Mesenchymal stem cell (in vitro differentiated cells and primary cell): Measurements from ENCODE around the gene ZC3H11A.
"Not testable (repeated sequence)": the region's sequence is repeated elsewhere in the genome, so short reads cannot be mapped to it uniquely, and the experiment has no call there.

Experiments
- DNase-seq: peaks from one replicate; pipeline ENCODE4 v3.0.0-alpha.2; 2013
- H2AFZ ChIP-seq: one replicate; pipeline ENCODE4 v1.6.1; 2013; ENCODE audit warnings: low read depth, mild to moderate bottlenecking, control low read depth, inconsistent platforms, low read length, moderate library complexity
- H2AK5ac ChIP-seq: 2 replicates; pipeline ENCODE4 v1.6.1; 2013; ENCODE audit warnings: low read length, moderate library complexity, mild to moderate bottlenecking, inconsistent platforms; ENCODE audit not compliant: severe bottlenecking
- H2BK120ac ChIP-seq: one replicate; pipeline ENCODE4 v1.6.1; 2013; ENCODE audit warnings: low read depth, mild to moderate bottlenecking, inconsistent platforms, low read length, moderate library complexity
- H2BK12ac ChIP-seq, 2 experiments: one replicate each; pipeline ENCODE4 v1.6.1; 2013; ENCODE audit warnings: inconsistent platforms in 2 of 2, low read length in 2 of 2, mild to moderate bottlenecking in 2 of 2, moderate library complexity in 2 of 2, control low read depth in 1 of 2
- H2BK15ac ChIP-seq: one replicate; pipeline ENCODE4 v1.6.1; 2013; ENCODE audit warnings: mild to moderate bottlenecking, low read depth, inconsistent platforms; ENCODE audit not compliant: poor library complexity, severe bottlenecking
- H2BK5ac ChIP-seq: 2 replicates; pipeline ENCODE4 v1.6.1; 2013; ENCODE audit warnings: low read depth, mild to moderate bottlenecking, low read length, control low read depth, inconsistent platforms; ENCODE audit not compliant: poor library complexity, severe bottlenecking
- H3K14ac ChIP-seq, 2 experiments: one replicate each; pipeline ENCODE4 v1.6.1; 2013; ENCODE audit warnings: inconsistent platforms in 2 of 2, low read length in 2 of 2, control low read depth in 1 of 2, mild to moderate bottlenecking in 1 of 2, moderate library complexity in 1 of 2
- H3K18ac ChIP-seq, 2 experiments: one replicate each; pipeline ENCODE4 v1.6.1; 2013; ENCODE audit warnings: inconsistent platforms in 2 of 2, low read length in 2 of 2, control low read depth in 1 of 2, low read depth in 1 of 2, mild to moderate bottlenecking in 1 of 2
- H3K23ac ChIP-seq, 2 experiments: one replicate each; pipeline ENCODE4 v1.6.1; 2013; ENCODE audit warnings: inconsistent platforms in 2 of 2, low read length in 2 of 2, mild to moderate bottlenecking in 2 of 2, moderate library complexity in 2 of 2, control low read depth in 1 of 2
- H3K27ac ChIP-seq: 2 replicates; pipeline ENCODE4 v1.5.1; 2013; ENCODE audit warnings: mild to moderate bottlenecking, moderate library complexity, low read length, control low read depth, inconsistent platforms; ENCODE audit not compliant: poor library complexity, severe bottlenecking
- H3K27me3 ChIP-seq, 2 experiments: 2 replicates each; pipeline versions ENCODE4 v1.6.1 to v1.7.0; 2013; ENCODE audit warnings: low read length in 2 of 2, mild to moderate bottlenecking in 2 of 2, moderate library complexity in 2 of 2, control low read depth in 1 of 2, inconsistent platforms in 1 of 2; ENCODE audit not compliant: control insufficient read depth in 1 of 2, insufficient read depth in 1 of 2
- H3K36me3 ChIP-seq, 2 experiments: 2 replicates each; pipeline versions ENCODE4 v1.6.1 to v1.7.0; 2013; ENCODE audit warnings: low read length in 2 of 2, control low read depth in 1 of 2, inconsistent platforms in 1 of 2, low read depth in 1 of 2, mild to moderate bottlenecking in 1 of 2; ENCODE audit not compliant: insufficient read depth in 2 of 2, control insufficient read depth in 1 of 2
- H3K4ac ChIP-seq, 2 experiments: one replicate each; pipeline ENCODE4 v1.6.1; 2013; ENCODE audit warnings: inconsistent platforms in 2 of 2, low read length in 2 of 2, mild to moderate bottlenecking in 2 of 2, moderate library complexity in 2 of 2, control low read depth in 1 of 2, low read depth in 1 of 2
- H3K4me1 ChIP-seq: 2 replicates; pipeline ENCODE4 v1.6.1; 2013; ENCODE audit warnings: low read depth, low read length, control low read depth; ENCODE audit not compliant: control insufficient read depth, insufficient read depth
- H3K4me2 ChIP-seq: 2 replicates; pipeline ENCODE4 v1.6.1; 2013; ENCODE audit warnings: low read length, mild to moderate bottlenecking, inconsistent platforms; ENCODE audit not compliant: poor library complexity, severe bottlenecking
- H3K4me3 ChIP-seq, 2 experiments: 2 replicates each; pipeline versions ENCODE4 v1.5.1 to v1.7.0; 2013; ENCODE audit warnings: low read length in 2 of 2, mild to moderate bottlenecking in 2 of 2, control low read depth in 1 of 2, low read depth in 1 of 2; ENCODE audit not compliant: insufficient read depth in 1 of 2
- H3K79me1 ChIP-seq: replicated peaks from 2 replicates; pipeline ENCODE4 v1.6.1; 2013; ENCODE audit warnings: mild to moderate bottlenecking, control low read depth, low read length, inconsistent platforms; ENCODE audit not compliant: poor library complexity, severe bottlenecking
- H3K9ac ChIP-seq: 2 replicates; pipeline ENCODE4 v1.7.0; 2013; ENCODE audit warnings: mild to moderate bottlenecking, low read length, moderate library complexity
- H3K9me3 ChIP-seq: 2 replicates; pipeline ENCODE4 v1.7.0; 2013; ENCODE audit warnings: mild to moderate bottlenecking, low read length; ENCODE audit not compliant: control insufficient read depth
- H4K8ac ChIP-seq: one replicate; pipeline ENCODE4 v1.6.1; 2013; ENCODE audit warnings: inconsistent platforms, mild to moderate bottlenecking, low read length, moderate library complexity
- H4K91ac ChIP-seq: one replicate; pipeline ENCODE4 v1.6.1; 2013; ENCODE audit warnings: mild to moderate bottlenecking, low read length, inconsistent platforms
- WGBS: methylation state at CpG from one replicate; pipeline ENCODE4 v1.1.7; 2013; ENCODE audit warnings: mixed read lengths; 5-methylcytosine and 5-hydroxymethylcytosine counted together

ZC3H11A gene

DNA sequence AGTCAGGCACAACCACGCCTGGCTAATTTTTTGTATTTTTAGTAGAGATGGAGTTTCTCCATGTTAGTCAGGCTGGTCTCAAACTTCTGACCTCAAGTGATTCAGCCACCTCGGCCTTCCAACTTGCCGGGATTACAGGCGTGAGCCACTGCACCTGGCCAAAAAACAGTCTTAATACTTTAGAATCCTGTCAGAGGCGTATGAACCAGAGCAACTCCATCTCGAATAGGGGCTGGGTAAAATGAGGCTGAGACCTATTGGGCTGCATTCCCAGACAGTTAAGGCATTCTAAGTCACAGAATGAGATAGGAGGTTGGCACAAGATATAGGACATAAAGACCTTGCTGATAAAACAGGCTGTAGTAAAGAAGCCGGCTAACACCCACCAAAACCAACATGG is 33.5 kb upstream of the ZC3H11A start:
- not testable (repeated sequence) for H2BK12ac ChIP-seq, H4K91ac ChIP-seq, H3K9ac ChIP-seq, H2AK5ac ChIP-seq, H2BK5ac ChIP-seq, H3K4me3 ChIP-seq, H2BK120ac ChIP-seq, H3K79me1 ChIP-seq, H3K27ac ChIP-seq, H2AFZ ChIP-seq, H3K23ac ChIP-seq, H3K18ac ChIP-seq, H3K4ac ChIP-seq, H3K36me3 ChIP-seq, H3K9me3 ChIP-seq, H3K4me2 ChIP-seq, H3K4me1 ChIP-seq, H3K14ac ChIP-seq, H4K8ac ChIP-seq, H2BK15ac ChIP-seq, DNase-seq
- H3K27me3 ChIP-seq: peaks cover 0 to 16% of the 10 kb centered on the region in 2 experiments
- 91% methylated on average over 7 of the region's 7 CpGs for WGBS

DNA sequence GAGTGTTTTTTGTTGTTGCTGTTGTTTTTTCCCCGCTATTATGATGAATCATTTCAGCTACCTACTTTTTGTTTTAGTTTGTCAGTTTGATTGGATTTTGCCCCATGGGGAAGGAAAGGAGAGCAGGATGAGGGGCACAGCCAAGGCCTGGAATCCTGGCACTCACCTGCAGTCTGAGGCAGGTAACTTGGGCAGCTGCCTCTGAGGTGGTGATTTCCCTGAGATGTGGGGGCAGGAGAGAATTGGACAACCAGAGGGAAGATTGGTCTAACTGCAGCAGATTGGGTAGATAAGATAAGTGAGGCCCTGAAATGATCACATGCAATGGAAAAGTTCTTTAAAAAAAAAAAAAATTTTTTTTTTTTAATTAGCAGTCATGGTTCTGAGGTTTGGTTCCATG is 31.9 kb upstream of the ZC3H11A start:
- Histone ChIP-seq H2AK5ac (no peak overlapping the region), H3K27me3 (peaks cover 0 to 21% of the 10 kb centered on the region in 2 experiments), H4K8ac (no peak overlapping the region), H2BK15ac (no peak overlapping the region), H3K9ac (no peak overlapping the region), H2BK5ac (no peak overlapping the region), H3K14ac (no peak overlapping the region), H3K36me3 (no peaks in the 10 kb centered on the region), H2AFZ (no peak overlapping the region), H3K4ac (no peak overlapping the region), H3K27ac (no peak overlapping the region), H3K18ac (no peak overlapping the region), H3K79me1 (no peaks in the 10 kb centered on the region), H3K23ac (no peak overlapping the region), H2BK120ac (no peak overlapping the region), H4K91ac (no peak overlapping the region), H3K9me3 (no peaks in the 10 kb centered on the region), H2BK12ac (no peak overlapping the region), H3K4me1 (no peaks in the 10 kb centered on the region), H3K4me3 (no peak overlapping the region), H3K4me2 (no peak overlapping the region)
- DNase-seq: no peak
- WGBS: 100% methylated on average over 1 of the region's 1 CpG

DNA sequence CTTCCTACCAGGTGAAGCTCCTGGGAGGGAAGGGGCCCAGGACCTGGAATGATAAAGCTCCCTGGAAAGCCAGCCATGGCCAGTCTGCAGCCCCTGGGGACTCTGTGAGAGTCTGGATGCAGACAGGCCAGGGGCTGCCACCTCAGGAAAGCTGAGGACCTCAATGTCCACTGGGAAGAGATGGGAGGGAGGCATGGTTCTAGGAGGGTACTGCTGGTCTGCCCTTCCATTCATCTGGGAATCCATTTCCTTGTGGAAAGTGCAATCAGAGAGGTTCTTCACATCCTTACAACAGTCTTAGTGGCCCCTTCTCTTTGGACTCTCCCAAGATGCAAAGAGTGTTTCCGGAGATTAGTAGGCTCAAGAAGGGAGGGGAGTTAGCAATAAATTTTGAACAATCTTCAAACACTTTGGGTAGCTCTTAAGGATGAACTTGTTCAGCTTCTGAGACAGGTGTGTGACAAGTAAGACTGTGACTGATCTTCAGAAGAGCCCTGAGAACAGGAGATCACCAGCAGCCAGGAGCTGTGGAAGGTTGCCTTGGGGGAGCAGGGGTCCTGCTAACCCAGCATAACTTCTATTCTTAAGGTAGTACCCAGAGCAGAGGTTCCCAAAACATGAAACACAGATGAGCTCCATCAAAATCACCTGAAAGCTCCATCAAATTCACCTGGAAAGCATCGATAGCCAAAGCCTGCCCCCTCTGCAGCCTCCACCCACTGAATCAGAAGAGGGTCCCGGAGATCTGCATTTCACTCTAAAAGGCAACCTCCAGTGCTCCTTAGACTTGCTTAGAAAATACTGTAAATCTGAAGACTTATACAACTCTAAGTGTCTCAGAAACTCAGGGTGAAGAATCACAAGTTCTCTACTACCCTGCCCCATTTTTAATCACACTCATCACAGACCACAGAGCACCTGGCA is 31.1 kb upstream of the ZC3H11A start:
- Histone ChIP-seq H2AFZ (no peak overlapping the region), H3K4me3 (no peak overlapping the region), H3K27me3 (peaks cover 0 to 23% of the 10 kb centered on the region in 2 experiments), H3K14ac (no peak overlapping the region), H2BK15ac (no peak overlapping the region), H2BK12ac (no peak overlapping the region), H3K79me1 (no peaks in the 10 kb centered on the region), H3K9me3 (no peaks in the 10 kb centered on the region), H3K18ac (no peak overlapping the region), H4K91ac (no peak overlapping the region), H2BK120ac (no peak overlapping the region), H3K4me1 (peaks cover under 1% of the 10 kb centered on the region), H3K9ac (no peak overlapping the region), H3K23ac (no peak overlapping the region), H2BK5ac (peak overlapping the region; percentile 26), H4K8ac (no peak overlapping the region), H3K4me2 (no peak overlapping the region), H3K36me3 (no peaks in the 10 kb centered on the region), H3K4ac (no peak overlapping the region), H3K27ac (no peak overlapping the region), H2AK5ac (no peak overlapping the region)
- DNase-seq: no peak
- WGBS: 95% methylated on average over 3 of the region's 3 CpGs

DNA sequence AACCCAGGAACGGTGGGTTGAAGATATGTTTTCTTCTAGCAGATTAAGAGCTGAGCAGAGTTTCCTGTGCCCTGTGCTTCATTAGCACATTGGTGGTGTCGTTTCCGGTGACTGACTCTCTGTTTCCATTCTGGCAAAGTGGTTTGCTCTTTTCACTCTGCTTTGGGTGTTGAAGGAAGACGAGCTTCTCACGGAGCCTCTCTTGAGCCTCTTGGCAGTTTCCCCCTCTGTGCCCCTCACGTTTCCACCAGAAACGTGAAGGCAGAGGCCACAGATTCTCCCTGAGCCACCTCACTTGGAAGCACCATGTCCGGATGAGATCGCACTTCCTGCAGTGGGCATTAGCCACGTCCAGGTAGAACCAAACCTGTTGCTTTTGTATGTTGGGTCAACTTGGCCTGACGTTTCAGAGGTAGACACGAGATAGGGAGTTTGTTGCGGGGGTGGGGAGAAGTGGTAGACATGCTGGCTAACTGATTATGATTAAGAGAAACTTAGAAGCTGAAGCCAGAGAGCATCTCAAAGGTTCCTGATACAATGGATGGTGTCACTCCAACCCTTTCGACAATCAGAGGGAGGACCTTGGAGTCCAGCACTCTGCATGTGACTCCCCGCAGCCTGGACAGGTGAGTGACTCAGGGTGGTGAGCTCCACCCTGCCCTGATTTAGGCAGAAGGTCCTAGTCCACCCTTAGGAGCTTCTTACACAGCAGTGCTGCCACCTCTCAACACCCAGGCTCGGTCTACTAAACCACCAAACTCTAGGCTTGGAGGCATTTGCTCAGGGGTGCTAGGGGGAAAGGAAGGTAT is 30.2 kb upstream of the ZC3H11A start, which contains the start of gene LAX1:
TSS of gene LAX1 (plus strand) at position 155 of the 809 bp plus-strand sequence. CDS start at position 538, 383 bp downstream.
- Histone ChIP-seq H3K18ac (no peak within 1 kb of the TSS), H3K9me3 (no peaks in the 10 kb centered on the region), H2AFZ (no peak within 1 kb of the TSS), H2BK15ac (no peak within 1 kb of the TSS), H4K91ac (no peak within 1 kb of the TSS), H3K9ac (no peak within 1 kb of the TSS), H3K4me1 (peaks cover 3% of the 10 kb centered on the region), H2BK5ac (no peak within 1 kb of the TSS), H3K36me3 (no peaks in the 10 kb centered on the region), H3K23ac (peak within 1 kb of the TSS in 1 of 2 experiments; percentile 14), H3K79me1 (no peaks in the 10 kb centered on the region), H4K8ac (no peak within 1 kb of the TSS), H3K27ac (no peak within 1 kb of the TSS), H3K14ac (no peak within 1 kb of the TSS), H3K4ac (no peak within 1 kb of the TSS), H3K4me3 (no peak within 1 kb of the TSS), H3K27me3 (peaks cover 0 to 23% of the 10 kb centered on the region in 2 experiments), H2BK12ac (no peak within 1 kb of the TSS), H2AK5ac (no peak within 1 kb of the TSS), H2BK120ac (no peak within 1 kb of the TSS), H3K4me2 (no peak within 1 kb of the TSS)
- DNase-seq: no peak
- WGBS: 84% methylated on average over 15 of the region's 16 CpGs
